HepG2 (cell line): ENCODE measurements around the gene DIPK1A. TPM values are rescaled to one million over a fixed set of nuclear protein-coding genes. Genes with fewer than 3 reads are reported as not detected.
A peak's percentile ranks its signal among the peaks of the same experiment; 100 is the strongest.

ENCODE experiments used
- ATAC-seq: fragments of 200-7000 bp; cut with Tn5 transposase; 3 replicates; pipeline ENCODE4 v1.9.1; 2020; ENCODE audit warnings: mild to moderate bottlenecking, moderate library complexity
- BruUV-seq: library from RNA; stranded (reverse); fragments of 400-500 nt; replicated peaks from 2 replicates; lab custom pipeline; 2021; lab: Mats Ljungman, UMichigan
- CTCF ChIA-PET: fragments of 300-600 bp; formaldehyde crosslinking; extraction: SDS; loops from one replicate; lab custom pipeline; 2021; ENCODE audit warnings: low total read pairs, inconsistent platforms, low intra/inter-chr PET ratio; lab: Yijun Ruan, JAX
- POLR2A ChIA-PET: fragments of 350-600 bp; sonication (Branson Sonifier 250); formaldehyde crosslinking; loops from one replicate; lab custom pipeline; 2020; ENCODE audit warnings: antibody characterized with exemption, inconsistent platforms; lab: Yijun Ruan, JAX
- DNase-seq: peaks from one replicate; pipeline ENCODE4 v3.0.0-alpha.2; 2015; ENCODE audit warnings: low spot score
- FAIRE-seq: peaks from 3 replicates; lab custom pipeline; 2011; peaks lifted over from hg19 to GRCh38; lab: Jason Lieb, UNC
- H2AFZ ChIP-seq: one replicate; pipeline ENCODE4 v1.6.1; 2011; ENCODE audit warnings: low read length, inconsistent platforms
- H3K27ac ChIP-seq: fragments of 300-600 bp; 3 replicates; pipeline ENCODE4 v1.8.0; 2011; ENCODE audit warnings: mixed run types, mild to moderate bottlenecking, mixed read lengths, low read length, inconsistent platforms; ENCODE audit not compliant: insufficient read depth; ENCODE audit errors: extremely low read length
- H3K27me3 ChIP-seq, 2 experiments: fragments of 200-600 bp in 1 of 2; 2 replicates in 1 of 2; 3 replicates in 1 of 2; pipeline versions ENCODE4 v1.6.0 to v1.8.0; 2011; ENCODE audit warnings: low read length in 2 of 2, mild to moderate bottlenecking in 2 of 2, moderate library complexity in 2 of 2, inconsistent platforms in 1 of 2; ENCODE audit not compliant: insufficient read depth in 2 of 2, control insufficient read depth in 1 of 2
- H3K36me3 ChIP-seq, 2 experiments: fragments of 200-600 bp in 1 of 2; replicated peaks in 1 of 2; 2 replicates in 1 of 2; 3 replicates in 1 of 2; pipeline versions ENCODE4 v1.5.1 to v1.8.0; 2011; ENCODE audit warnings: low read length in 2 of 2, inconsistent platforms in 1 of 2; ENCODE audit not compliant: insufficient read depth in 2 of 2, control insufficient read depth in 1 of 2
- H3K4me1 ChIP-seq: 2 replicates; pipeline ENCODE4 v1.5.1; 2012; ENCODE audit warnings: low read length, inconsistent platforms; ENCODE audit not compliant: insufficient read depth
- H3K4me2 ChIP-seq: 2 replicates; pipeline ENCODE4 v1.6.0; 2011; ENCODE audit warnings: low read depth, low read length, inconsistent platforms
- H3K4me3 ChIP-seq, 3 experiments: fragments of 200-600 bp in 1 of 3; sonication (generic), shearing (Covaris generic) in 1 of 3; replicated peaks in 1 of 3; 2 replicates each; pipeline ENCODE4 v1.5.1; 2011 to 2016; ENCODE audit warnings: low read length in 3 of 3, inconsistent platforms in 2 of 3, low read depth in 2 of 3, mild to moderate bottlenecking in 2 of 3, control low read depth in 1 of 3, mixed read lengths in 1 of 3; ENCODE audit not compliant: insufficient read depth in 1 of 3
- H3K79me2 ChIP-seq: one replicate; pipeline ENCODE4 v1.6.1; 2011; ENCODE audit warnings: low read length, inconsistent platforms; ENCODE audit not compliant: insufficient read depth
- H3K9ac ChIP-seq: 2 replicates; pipeline ENCODE4 v1.6.0; 2011; ENCODE audit warnings: mild to moderate bottlenecking, low read depth, low read length, inconsistent platforms; ENCODE audit not compliant: insufficient read depth
- H3K9me3 ChIP-seq: 2 replicates; pipeline ENCODE4 v1.5.1; 2012; ENCODE audit warnings: mild to moderate bottlenecking, low read length
- H4K20me1 ChIP-seq: 2 replicates; pipeline ENCODE4 v1.6.0; 2011; ENCODE audit warnings: inconsistent platforms, mild to moderate bottlenecking, low read length, moderate library complexity; ENCODE audit not compliant: insufficient read depth
- BCL6 ChIP-seq: IDR thresholded peaks from 2 replicates; pipeline ENCODE4 v1.6.1; 2016; ENCODE audit warnings: missing genetic modification reagents, missing compliant biosample characterization
- ELF3 ChIP-seq: IDR thresholded peaks from 2 replicates; pipeline ENCODE4 v1.6.1; 2016; ENCODE audit warnings: missing genetic modification reagents, missing compliant biosample characterization
- GATAD2A ChIP-seq: IDR thresholded peaks from 2 replicates; pipeline ENCODE4 v1.6.1; 2016
- IRF2 ChIP-seq: IDR thresholded peaks from 2 replicates; pipeline ENCODE4 v1.6.1; 2018; ENCODE audit warnings: missing genetic modification reagents, missing compliant biosample characterization
- KLF16 ChIP-seq, 2 experiments: sonication (generic) in 1 of 2; formaldehyde crosslinking in 1 of 2; IDR thresholded peaks; 2 replicates each; pipeline versions ENCODE4 v1.6.1 to v1.8.0; 2016 to 2023; ENCODE audit warnings: missing genetic modification reagents in 2 of 2, missing compliant biosample characterization in 1 of 2
- NR2F6 ChIP-seq, 2 experiments: IDR thresholded peaks; 2 replicates each; pipeline ENCODE4 v1.6.1; 2016; ENCODE audit warnings: antibody characterized with exemption in 1 of 2, mild to moderate bottlenecking in 1 of 2
- POLR2G ChIP-seq: fragments of 200-400 bp; formaldehyde crosslinking; IDR thresholded peaks from 2 replicates; pipeline ENCODE4 v1.6.1; 2018; ENCODE audit warnings: mild to moderate bottlenecking, low read depth, low read length, moderate library complexity
- REPIN1 ChIP-seq: sonication (generic); formaldehyde crosslinking; IDR thresholded peaks from 2 replicates; pipeline ENCODE4 v1.8.0; 2022; ENCODE audit warnings: missing genetic modification reagents, low read depth, mild to moderate bottlenecking, borderline replicate concordance
- RFX5 ChIP-seq: IDR thresholded peaks from 2 replicates; pipeline ENCODE4 v1.6.1; 2011; ENCODE audit warnings: low read depth, low read length, improper control_type of control experiment
- SAP130 ChIP-seq: IDR thresholded peaks from 2 replicates; pipeline ENCODE4 v1.6.1; 2016; ENCODE audit warnings: low read depth
- SOX6 ChIP-seq, 2 experiments: fragments of 450-650 bp in 1 of 2; sonication (generic) in 1 of 2; formaldehyde crosslinking in 1 of 2; IDR thresholded peaks; 2 replicates each; pipeline versions ENCODE4 v1.4.0 to v1.6.1; 2017 to 2020; ENCODE audit warnings: antibody characterized with exemption in 1 of 2, mild to moderate bottlenecking in 1 of 2, missing genetic modification reagents in 1 of 2
- STAG1 ChIP-seq: sonication (generic); formaldehyde crosslinking; IDR thresholded peaks from 2 replicates; pipeline ENCODE4 v1.4.0; 2020; ENCODE audit warnings: missing genetic modification reagents
- ZMAT3 ChIP-seq: sonication (generic); formaldehyde crosslinking; conservative IDR thresholded peaks from 2 replicates; pipeline ENCODE4 v1.7.0; 2021; ENCODE audit warnings: missing genetic modification reagents
- ZMYM4 ChIP-seq: sonication (generic); formaldehyde crosslinking; IDR thresholded peaks from 2 replicates; pipeline ENCODE4 v1.8.1; 2023; ENCODE audit warnings: mild to moderate bottlenecking, missing genetic modification reagents
- ZNF253 ChIP-seq: sonication (generic); formaldehyde crosslinking; IDR thresholded peaks from 2 replicates; pipeline ENCODE4 v1.8.0; 2022; ENCODE audit warnings: mild to moderate bottlenecking, missing genetic modification reagents, borderline replicate concordance
- ZNF780A ChIP-seq: sonication (generic); formaldehyde crosslinking; IDR thresholded peaks from 2 replicates; pipeline ENCODE4 v1.8.0; 2022; ENCODE audit warnings: mild to moderate bottlenecking, missing genetic modification reagents, moderate library complexity
- WGBS: methylation state at CpG from one replicate; pipeline ENCODE4 v1.1.6; 2017; ENCODE audit warnings: low lambda C conversion rate; 5-methylcytosine and 5-hydroxymethylcytosine counted together
- in situ Hi-C: cut with HindIII; loops from 2 replicates; pipeline ENCODE4 v1.10.0; 2017; ENCODE audit warnings: low pct_unique_long_range_greater_than_20kb; ENCODE audit not compliant: extremely low pct_ligation_motif_present
- intact Hi-C: fragments of 100-400 bp; cut with micrococcal nuclease; formaldehyde crosslinking; loops from one replicate; pipeline ENCODE4 v1.10.0; 2022; ENCODE audit not compliant: unreplicated experiment
- polyA plus RNA-seq, 8 experiments: library from polyadenylated mRNA; depleted of rRNA in 3 of 8; stranded (reverse) in 7 of 8; unstranded in 1 of 8; fragments of >200 nt; fragmentation: Illumina TruSeq in 4 of 8; extraction: Trizol in 4 of 8; gene quantifications; 2 replicates each; pipeline versions ENCODE4 v1.2.1 to v1.2.3, GENCODE V29; 2011 to 2016; ENCODE audit warnings: low read depth in 4 of 8, missing spikeins in 1 of 8, mixed read lengths in 1 of 8; ENCODE audit not compliant: insufficient read depth in 1 of 8
- total RNA-seq, 5 experiments: library from RNA; depleted of rRNA; stranded (reverse); fragments of >200 nt; fragmentation: Illumina TruSeq; extraction: Trizol; gene quantifications; 2 replicates each; pipeline ENCODE4 v1.2.3, GENCODE V29; 2016; ENCODE audit warnings: low read depth in 1 of 5
- TF ChIP-seq, protein P1 (sequence below): sonication (generic); formaldehyde crosslinking; IDR thresholded peaks from 2 replicates; pipeline ENCODE4 v1.5.1; 2020; ENCODE audit warnings: missing genetic modification reagents, mild to moderate bottlenecking, borderline replicate concordance
- TF ChIP-seq, protein P2 (sequence below): sonication (generic); formaldehyde crosslinking; IDR thresholded peaks from 2 replicates; pipeline ENCODE4 v1.4.0; 2020; ENCODE audit warnings: missing genetic modification reagents
- TF ChIP-seq, protein P3 (sequence below): IDR thresholded peaks from 2 replicates; pipeline ENCODE4 v1.6.1; 2016; ENCODE audit warnings: mild to moderate bottlenecking

Gene DIPK1A
- total and polyA plus RNA-seq, 2 of the 13 experiments (the other 11 are each of a cell fraction or from before 2014, with no cell fraction given), result 8.4 TPM

DNA sequence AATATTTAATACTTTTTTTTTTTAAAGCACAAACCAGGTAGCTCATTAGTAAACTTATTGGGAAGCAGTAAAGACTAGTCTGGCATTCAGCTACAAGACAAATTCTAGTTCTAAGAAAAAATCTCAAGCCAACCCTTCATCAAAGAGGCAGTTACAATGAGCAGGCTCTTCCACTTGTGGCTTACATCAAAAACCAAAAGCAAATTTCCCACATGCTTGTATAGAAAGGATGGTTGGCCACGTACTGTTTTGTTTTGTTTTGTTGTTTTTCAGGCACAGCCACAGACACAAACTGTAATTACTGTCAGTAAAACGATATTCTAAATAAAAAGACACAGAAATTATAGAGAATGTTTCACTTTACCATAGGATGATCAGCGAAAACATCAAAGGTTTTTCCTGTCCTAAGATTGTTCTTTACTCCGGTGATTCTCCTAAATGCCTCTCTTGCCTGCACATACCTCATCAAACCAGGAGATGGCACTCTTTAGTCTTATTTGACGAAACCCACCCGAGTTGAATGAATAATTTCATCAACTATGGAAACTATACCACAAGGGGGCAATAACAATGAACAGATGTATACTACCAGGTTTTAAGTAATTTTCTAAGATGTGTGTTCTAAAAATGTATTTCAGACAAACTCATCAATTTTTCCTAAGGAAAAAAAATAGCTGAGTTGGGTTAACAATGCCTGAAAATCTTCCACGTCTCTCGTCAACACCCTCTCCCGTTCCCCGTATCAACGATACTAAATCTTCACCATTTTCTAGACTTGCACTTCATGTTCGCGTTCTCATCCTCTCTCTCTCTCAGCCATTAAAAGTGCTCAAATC, 102.5 kb downstream of the DIPK1A start:
- FAIRE-seq (peak; percentile 93), DNase-seq (peak; percentile 84), ATAC-seq (peak; percentile 75)
- POLR2A ChIA-PET, result interaction anchor here (0.6 kb wide), 1 partner anchor 1568 kb away, joined by 3 read pairs; no protein-coding TSS in a partner anchor
- in situ Hi-C loops (loop anchor here (5.0 kb wide), 2 partner anchors 99 to 139 kb away; no protein-coding TSS in a partner anchor), intact Hi-C loops (loop anchor here (1.0 to 2.0 kb wide), 4 partner anchors 102 to 204 kb away; no protein-coding TSS in a partner anchor)
- no peaks in the 10 kb centered on the region for H4K20me1 ChIP-seq
- 61% methylated on average over 13 of the region's 13 CpGs for WGBS
- BruUV-seq, result no TSS peak
- H3K9me3 ChIP-seq, result no peaks in the 10 kb centered on the region
- CTCF ChIA-PET, result interaction anchor here (0.7 to 8.4 kb wide), 8 partner anchors 92 to 203 kb away, joined by 3 to 175 read pairs (median 6); partner anchors contain the start of gene DIPK1A
- no peak overlapping the region for H3K4me2 ChIP-seq
- no peaks in the 10 kb centered on the region for H3K79me2 ChIP-seq
- H3K27ac ChIP-seq, result no peak overlapping the region
- no peaks in the 10 kb centered on the region for H3K27me3 ChIP-seq
- H2AFZ ChIP-seq, result no peak overlapping the region
- no peak overlapping the region for H3K9ac ChIP-seq
- no peaks in the 10 kb centered on the region for H3K36me3 ChIP-seq
- H3K4me1 ChIP-seq, result peaks cover 9% of the 10 kb centered on the region
- no peak overlapping the region for H3K4me3 ChIP-seq
- TF ChIP-seq, protein P1, sequence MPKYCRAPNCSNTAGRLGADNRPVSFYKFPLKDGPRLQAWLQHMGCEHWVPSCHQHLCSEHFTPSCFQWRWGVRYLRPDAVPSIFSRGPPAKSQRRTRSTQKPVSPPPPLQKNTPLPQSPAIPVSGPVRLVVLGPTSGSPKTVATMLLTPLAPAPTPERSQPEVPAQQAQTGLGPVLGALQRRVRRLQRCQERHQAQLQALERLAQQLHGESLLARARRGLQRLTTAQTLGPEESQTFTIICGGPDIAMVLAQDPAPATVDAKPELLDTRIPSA (CRISPR knock-in tag), result no peak
- peak; percentile 96 for TF ChIP-seq STAG1 (CRISPR knock-in tag)
- TF ChIP-seq ZNF253 (CRISPR knock-in tag), result no peak
- TF ChIP-seq REPIN1 (CRISPR knock-in tag), result 0 out of 2 replicates have a peak, but pooled peaks have one; percentile 17
- TF ChIP-seq SOX6 (IDR thresholded peaks at IDR 0.05), result no peak
- TF ChIP-seq SOX6 (CRISPR knock-in tag; IDR thresholded peaks at IDR 0.05), result 0 out of 2 replicates have a peak, but pooled peaks have one; percentile 11
- TF ChIP-seq BCL6 (CRISPR knock-in tag), result no peak
- TF ChIP-seq, protein P2, sequence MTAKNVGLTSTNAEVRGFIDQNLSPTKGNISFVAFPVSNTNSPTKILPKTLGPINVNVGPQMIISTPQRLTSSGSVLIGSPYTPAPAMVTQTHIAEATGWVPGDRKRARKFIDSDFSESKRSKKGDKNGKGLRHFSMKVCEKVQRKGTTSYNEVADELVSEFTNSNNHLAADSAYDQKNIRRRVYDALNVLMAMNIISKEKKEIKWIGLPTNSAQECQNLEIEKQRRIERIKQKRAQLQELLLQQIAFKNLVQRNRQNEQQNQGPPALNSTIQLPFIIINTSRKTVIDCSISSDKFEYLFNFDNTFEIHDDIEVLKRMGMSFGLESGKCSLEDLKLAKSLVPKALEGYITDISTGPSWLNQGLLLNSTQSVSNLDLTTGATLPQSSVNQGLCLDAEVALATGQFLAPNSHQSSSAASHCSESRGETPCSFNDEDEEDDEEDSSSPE (CRISPR knock-in tag), result 0 out of 2 replicates have a peak, but pooled peaks have one; percentile 20
- TF ChIP-seq ZNF780A, result no peak
- no peak for TF ChIP-seq NR2F6 (IDR thresholded peaks at IDR 0.05)
- TF ChIP-seq NR2F6 (CRISPR knock-in tag; IDR thresholded peaks at IDR 0.05), result peak; percentile 30; the same call in 1 of the 2 replicates
- TF ChIP-seq GATAD2A, result peak; percentile 76
- TF ChIP-seq ZMAT3 (CRISPR knock-in tag), result no peak
- no peak for TF ChIP-seq RFX5
- TF ChIP-seq, protein P3, sequence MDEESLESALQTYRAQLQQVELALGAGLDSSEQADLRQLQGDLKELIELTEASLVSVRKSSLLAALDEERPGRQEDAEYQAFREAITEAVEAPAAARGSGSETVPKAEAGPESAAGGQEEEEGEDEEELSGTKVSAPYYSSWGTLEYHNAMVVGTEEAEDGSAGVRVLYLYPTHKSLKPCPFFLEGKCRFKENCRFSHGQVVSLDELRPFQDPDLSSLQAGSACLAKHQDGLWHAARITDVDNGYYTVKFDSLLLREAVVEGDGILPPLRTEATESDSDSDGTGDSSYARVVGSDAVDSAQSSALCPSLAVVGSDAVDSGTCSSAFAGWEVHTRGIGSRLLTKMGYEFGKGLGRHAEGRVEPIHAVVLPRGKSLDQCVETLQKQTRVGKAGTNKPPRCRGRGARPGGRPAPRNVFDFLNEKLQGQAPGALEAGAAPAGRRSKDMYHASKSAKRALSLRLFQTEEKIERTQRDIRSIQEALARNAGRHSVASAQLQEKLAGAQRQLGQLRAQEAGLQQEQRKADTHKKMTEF (CRISPR knock-in tag), result 0 out of 2 replicates have a peak, but pooled peaks have one; percentile 48
- no peak for TF ChIP-seq POLR2G
- peak; percentile 37; the same call in 1 of the 2 replicates for TF ChIP-seq SAP130 (CRISPR knock-in tag)
- peak; percentile 14; the same call in 1 of the 2 replicates for TF ChIP-seq ZMYM4 (CRISPR knock-in tag)
- peak; percentile 62; the same call in 1 of the 2 replicates for TF ChIP-seq IRF2 (CRISPR knock-in tag)
- 0 out of 4 replicates have a peak, but pooled peaks of 1 of the 2 experiments have one; percentile 40 for TF ChIP-seq KLF16 (CRISPR knock-in tag; IDR thresholded peaks at IDR 0.05)
- TF ChIP-seq ELF3 (CRISPR knock-in tag), result peak; percentile 41; the same call in 1 of the 2 replicates
